Neural progenitor cell (in vitro differentiated cells): ENCODE data around the gene FEM1B.

ENCODE experiments used
- EZH2phosphoT487 ChIP-seq: fragments of 200-600 bp; sonication (generic); IDR thresholded peaks from 2 replicates; pipeline ENCODE4 v1.6.1; 2017; ENCODE audit warnings: antibody characterized with exemption
- TF ChIP-seq, protein P1 (sequence below): fragments of 200-600 bp; sonication (generic); IDR thresholded peaks from 2 replicates; pipeline ENCODE4 v1.5.1; 2017; ENCODE audit warnings: antibody characterized with exemption, mild to moderate bottlenecking

DNA sequence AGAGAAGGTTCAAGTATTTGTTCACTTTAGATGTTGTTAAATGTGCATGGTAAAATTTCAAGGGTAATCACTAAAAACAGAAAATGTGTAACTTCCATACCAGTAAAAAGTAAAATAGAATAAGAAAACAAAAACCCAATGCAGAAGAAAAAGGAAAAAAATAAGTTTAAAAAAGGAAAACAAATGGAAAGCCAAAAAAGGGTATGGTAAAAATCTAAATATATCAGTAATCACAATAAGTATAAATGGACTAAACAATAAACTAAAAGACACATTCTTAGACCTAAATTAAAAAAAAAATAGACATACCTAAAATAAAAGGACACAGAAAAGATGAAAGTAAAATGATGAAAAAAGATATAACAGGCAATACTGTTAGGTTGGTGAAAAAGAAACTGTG lies 38.5 kb upstream of the FEM1B start:
- TF ChIP-seq, protein P1, sequence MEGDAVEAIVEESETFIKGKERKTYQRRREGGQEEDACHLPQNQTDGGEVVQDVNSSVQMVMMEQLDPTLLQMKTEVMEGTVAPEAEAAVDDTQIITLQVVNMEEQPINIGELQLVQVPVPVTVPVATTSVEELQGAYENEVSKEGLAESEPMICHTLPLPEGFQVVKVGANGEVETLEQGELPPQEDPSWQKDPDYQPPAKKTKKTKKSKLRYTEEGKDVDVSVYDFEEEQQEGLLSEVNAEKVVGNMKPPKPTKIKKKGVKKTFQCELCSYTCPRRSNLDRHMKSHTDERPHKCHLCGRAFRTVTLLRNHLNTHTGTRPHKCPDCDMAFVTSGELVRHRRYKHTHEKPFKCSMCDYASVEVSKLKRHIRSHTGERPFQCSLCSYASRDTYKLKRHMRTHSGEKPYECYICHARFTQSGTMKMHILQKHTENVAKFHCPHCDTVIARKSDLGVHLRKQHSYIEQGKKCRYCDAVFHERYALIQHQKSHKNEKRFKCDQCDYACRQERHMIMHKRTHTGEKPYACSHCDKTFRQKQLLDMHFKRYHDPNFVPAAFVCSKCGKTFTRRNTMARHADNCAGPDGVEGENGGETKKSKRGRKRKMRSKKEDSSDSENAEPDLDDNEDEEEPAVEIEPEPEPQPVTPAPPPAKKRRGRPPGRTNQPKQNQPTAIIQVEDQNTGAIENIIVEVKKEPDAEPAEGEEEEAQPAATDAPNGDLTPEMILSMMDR: no peak
- TF ChIP-seq EZH2phosphoT487: no peak
